Upper lobe of left lung (tissue), 4 donors: Measurements from ENCODE around the gene HSPB8.

Experiments
- POLR2A ChIP-seq, 4 donors: fragments of 450-650 bp; IDR thresholded peaks; one replicate each; pipeline ENCODE4 v1.5.1; 2016 to 2017; ENCODE audit warnings: antibody characterized with exemption in 4 of 4, mild to moderate bottlenecking in 2 of 4
- TF ChIP-seq, protein P1 (sequence below), 6 experiments: fragments of 450-650 bp in 4 of 6; fragments of 200-600 bp in 2 of 6; sonication (generic) in 2 of 6; IDR thresholded peaks; one replicate each; pipeline ENCODE4 v1.5.1; 2016 to 2019; ENCODE audit warnings: antibody characterized with exemption in 6 of 6

DNA sequence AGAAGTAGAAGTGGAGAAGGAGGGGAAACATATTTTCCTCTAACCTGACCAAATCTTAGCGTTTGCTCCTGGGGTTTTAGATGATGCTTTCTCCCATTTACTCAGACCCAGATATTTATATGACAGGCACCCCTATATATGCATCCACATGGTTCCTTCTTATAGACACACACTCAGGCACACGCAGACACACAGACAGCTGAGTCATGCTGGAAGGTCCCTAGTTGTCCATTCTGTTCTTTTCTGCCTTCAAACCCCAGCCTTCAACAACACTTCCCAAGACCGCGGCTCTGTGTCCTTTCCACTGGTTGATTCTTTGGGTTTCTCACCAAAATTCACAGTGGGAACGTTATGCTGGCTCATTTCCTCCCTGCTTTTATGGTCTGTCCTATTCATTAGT lies 52.1 kb downstream of the HSPB8 start:
- TF ChIP-seq, protein P1, sequence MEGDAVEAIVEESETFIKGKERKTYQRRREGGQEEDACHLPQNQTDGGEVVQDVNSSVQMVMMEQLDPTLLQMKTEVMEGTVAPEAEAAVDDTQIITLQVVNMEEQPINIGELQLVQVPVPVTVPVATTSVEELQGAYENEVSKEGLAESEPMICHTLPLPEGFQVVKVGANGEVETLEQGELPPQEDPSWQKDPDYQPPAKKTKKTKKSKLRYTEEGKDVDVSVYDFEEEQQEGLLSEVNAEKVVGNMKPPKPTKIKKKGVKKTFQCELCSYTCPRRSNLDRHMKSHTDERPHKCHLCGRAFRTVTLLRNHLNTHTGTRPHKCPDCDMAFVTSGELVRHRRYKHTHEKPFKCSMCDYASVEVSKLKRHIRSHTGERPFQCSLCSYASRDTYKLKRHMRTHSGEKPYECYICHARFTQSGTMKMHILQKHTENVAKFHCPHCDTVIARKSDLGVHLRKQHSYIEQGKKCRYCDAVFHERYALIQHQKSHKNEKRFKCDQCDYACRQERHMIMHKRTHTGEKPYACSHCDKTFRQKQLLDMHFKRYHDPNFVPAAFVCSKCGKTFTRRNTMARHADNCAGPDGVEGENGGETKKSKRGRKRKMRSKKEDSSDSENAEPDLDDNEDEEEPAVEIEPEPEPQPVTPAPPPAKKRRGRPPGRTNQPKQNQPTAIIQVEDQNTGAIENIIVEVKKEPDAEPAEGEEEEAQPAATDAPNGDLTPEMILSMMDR (IDR thresholded peaks at IDR 0.05) = no peak
- TF ChIP-seq POLR2A (IDR thresholded peaks at IDR 0.05) = no peak
